CD1c-positive myeloid dendritic cell (primary cell): ENCODE data around the gene PTAR1.

Experiments
- DNase-seq: peaks from one replicate; pipeline ENCODE4 v3.0.0-alpha.2; 2016; ENCODE audit errors: extremely low spot score

Gene PTAR1

DNA sequence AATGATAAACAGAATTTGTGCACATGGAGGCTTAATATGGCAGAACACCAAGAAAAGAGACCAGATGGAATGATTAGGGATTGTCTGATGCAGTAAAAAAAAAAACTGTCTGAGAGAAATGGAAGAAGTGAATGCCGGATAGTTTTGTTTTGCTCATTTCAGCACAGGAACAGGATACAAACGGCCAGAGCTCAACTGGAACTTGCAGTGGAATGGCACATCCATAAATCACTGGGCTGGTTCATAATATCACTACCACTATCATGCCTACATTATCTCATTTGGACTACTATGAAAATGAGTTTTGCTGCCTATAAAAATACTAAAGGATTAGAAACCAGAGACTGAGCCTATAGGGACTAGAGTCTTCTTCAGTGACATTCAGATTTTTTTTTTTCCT is 9.7 kb downstream of the PTAR1 start:
- DNase-seq: no peak

DNA sequence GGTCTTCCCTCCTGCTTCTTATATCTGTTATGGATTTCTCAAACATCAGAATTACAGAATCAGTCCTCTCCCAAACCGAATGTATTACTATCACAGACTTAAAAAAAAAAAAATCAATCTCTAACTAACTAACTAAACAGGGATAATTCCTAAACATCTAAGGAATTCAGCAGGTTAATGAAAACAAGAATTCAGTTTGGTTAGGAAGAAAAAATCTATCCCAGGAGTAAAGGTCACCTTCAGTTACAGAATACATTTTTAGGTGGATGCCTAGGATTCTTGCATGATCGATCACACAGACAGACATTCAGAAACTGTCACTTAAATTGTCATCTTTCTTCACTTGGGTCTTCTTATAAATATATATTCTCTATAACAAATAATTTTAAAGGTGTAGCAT is 11.5 kb downstream of the PTAR1 start:
- DNase-seq: no peak

DNA sequence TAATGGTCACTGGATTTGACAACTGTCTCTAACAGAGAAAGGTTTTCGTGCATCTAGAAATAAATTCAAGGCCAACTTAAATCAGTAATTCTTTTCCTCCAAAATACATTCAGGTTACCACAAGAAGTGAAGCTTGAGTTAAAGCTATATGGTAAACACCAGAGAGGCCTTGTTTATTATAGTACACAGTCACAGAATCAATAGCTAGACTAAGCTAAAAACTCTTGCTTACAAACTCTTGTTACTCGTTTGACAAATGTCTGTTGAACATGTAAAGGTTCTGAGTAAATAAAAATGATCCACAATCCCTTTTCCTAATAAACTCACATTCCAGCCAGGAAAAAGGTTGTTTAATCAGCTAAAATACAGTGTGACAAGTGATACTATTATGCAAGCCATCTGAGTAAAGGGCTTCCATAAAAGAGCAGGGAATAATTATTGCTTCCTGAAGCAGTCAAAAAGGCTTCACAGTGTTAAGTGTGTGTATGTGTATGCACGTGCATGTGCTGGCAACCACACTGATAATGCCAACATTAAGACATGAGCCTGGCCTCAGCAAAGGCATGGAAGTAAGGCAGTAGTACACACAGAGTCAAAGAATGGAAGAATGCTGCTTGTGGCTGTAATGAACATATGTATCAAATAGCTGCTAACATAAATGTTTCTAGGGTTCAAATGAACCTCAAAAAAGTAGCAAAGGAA is 12.8 kb downstream of the PTAR1 start:
- DNase-seq: no peak

DNA sequence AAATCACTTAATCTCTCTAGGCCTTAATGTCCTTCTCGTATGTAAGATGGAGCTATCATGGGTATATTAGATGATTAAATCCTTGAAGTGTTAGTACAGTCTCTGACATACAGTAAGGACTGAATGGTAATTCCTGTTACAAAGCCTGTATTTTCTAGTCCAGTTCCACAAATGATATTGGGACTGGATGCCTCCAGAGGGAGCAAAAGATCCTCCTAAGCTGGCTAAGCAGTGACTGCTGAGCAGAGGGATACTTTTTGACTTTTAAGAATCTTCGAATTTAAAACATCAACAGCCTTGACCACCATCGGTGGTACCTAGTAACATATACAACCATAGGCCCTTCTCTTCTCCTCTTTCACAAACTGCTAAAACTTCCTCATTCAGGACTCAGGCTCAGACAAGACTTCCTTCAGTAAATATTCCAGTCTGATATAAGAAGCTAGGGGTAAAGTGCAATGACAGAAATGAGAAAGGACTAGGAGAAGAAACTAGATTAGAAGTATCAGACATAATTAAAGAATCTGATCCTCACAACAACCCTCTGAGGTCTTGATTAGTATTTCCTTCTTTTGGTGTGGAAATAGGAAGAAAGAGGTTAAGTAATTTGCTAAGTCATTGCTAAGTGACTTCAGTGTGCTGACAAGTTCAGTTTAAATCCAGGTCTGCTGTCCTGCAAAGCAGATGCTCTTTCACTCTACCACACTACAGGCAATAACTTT is 13.9 kb downstream of the PTAR1 start:
- peak; percentile 21 for DNase-seq

DNA sequence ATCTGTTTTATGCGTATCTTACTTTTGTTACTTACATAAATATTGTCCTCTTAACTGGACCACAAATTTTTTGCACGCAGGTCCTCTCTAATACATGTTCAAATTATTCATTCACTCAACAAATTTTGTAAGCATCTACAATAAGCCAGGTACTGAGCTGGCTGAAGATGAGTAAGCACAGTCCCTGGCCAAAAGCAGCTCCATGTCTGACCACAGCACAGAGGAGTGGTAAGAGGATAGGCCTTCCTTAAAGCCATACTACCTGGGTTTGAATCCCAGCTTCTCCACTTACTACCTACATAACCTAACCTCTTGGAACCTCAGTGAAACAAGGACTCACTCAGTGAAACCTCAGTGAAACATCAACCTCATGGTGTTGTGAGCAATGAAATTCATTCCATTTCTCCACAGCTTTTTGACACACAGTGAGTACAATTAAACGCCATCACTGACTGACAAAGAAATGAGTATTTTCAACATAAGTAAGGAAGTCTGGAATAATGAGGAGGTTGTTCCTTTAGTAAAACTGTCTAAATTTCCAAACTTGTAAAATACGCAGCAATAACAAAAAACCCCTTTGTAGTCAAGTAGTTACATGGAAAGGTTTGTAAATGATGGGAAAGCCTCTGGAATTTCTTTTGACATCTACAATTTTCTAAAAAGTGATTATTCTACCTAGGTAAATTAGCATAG is 15.0 kb downstream of the PTAR1 start:
- no peak for DNase-seq

DNA sequence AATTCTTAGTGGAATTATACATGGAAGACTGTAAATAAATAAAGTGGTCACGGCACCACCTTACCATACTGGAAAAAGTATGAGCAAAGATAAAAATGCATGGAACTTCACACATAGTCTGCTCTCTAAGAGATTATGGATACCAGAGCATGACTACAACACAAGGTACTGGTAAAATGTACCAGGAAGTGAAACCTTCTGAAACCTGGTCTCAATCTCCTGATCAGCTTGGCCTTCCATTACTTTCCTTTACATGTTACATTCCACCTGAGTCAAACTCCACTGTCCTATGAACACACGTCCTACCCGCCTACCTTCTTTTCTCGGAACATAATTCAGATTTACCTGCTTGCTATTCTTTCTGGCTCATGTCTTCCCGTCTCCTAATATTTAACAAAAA is 15.9 kb downstream of the PTAR1 start:
- no peak for DNase-seq

DNA sequence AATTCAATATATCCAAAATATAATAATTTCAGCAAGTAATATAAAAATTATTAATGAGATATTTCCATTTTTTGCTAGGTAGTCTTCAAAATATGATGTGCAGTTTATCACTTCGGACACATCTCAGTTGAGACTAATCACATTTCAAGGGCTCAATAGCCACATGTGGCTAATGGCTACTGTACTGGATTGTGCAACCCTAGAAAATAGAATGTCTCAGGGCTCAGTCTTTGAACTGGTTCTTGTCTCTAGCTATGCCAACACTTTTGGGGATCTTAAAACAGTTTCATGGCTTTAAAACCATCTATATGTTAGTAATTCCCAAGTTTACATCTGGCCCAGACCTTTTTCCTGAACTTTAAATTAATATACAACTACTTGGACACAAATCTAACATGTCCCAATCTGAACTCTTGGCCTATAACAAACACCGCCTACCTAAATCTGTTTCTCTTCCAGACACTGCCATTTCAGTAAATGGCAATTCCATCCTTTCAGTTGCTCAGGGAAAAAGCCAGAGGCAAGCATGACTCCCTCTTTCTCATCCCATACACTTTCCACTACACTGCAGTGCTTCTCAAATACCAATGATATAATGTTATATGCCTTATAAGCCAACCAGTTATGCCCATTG is 18.8 kb downstream of the PTAR1 start:
- no peak for DNase-seq

DNA sequence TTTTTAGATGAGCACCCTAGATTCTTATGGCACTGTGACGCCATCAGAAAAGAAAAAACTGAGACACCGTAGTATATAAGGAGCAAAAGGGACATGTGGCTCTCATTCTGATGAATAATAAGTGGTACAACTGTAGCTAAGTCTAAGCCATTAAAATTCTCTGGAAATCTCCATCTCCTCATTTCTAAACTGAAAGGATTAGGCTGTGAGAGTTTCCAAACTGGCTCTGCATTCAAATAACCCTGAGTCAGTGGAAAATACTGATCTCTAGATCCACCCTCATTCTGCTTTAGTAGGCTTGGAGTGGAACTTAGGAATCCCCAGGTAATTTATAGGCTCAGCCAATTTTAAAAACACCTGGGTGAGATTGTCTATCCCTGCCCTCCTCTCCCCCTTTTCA is 28.5 kb downstream of the PTAR1 start:
- no peak for DNase-seq

DNA sequence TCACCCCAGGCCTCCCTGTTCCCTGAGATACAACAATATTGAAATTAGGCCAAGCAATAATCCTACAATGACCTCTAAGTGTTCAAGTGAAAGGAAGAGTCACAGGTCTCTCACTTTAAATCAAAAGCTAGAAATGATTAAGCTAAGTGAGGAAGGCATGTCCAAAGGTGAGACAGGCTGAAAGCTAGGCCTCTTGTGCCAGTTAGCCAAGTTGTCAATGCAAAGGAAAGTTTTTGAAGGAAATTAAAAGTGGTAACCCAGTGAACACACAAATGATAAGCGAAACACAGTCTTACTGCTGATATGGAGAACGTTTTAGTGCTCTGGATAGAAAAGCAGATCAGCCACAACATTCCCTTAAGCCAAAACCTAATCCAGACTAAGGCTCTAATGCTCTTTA is 39.8 kb downstream of the PTAR1 start:
- DNase-seq: no peak

DNA sequence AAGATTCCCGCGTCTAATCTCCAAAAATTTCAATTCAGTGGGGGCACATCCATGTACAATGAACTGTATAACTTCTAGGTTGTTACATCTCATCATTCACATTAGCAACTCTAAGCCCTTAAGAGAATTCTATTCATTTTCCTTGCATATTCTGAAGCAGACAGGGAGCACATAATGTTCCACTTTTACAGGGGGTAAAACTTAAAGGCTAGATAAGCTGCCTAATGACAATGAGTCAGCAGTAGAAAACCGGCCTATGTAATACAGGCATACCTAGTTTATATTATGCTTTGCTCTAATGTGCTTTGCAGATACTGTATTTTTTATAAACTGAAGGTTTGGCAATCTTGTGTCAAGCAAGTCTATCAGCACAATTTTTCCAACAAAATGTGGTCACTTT is 40.4 kb downstream of the PTAR1 start:
- DNase-seq: no peak

DNA sequence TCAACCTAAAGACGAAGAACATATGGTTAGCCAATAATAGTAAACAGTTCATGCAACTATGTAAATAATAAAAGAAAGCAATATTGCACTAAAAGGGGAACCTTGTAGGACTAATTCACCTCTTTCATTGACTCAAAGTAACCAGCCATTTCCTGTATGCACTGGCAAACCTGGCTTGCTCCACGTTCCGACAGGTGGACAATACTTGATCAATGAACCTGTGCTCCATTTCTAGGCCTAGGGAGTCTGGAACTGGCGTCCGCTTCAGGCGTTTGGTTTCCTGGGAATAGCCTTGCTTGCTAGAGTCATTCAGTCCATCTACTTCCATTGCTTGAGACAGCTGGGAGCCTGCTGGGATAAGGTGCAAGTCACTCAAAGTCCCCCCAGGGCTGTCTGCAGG is 41.6 kb downstream of the PTAR1 start:
- DNase-seq: no peak

DNA sequence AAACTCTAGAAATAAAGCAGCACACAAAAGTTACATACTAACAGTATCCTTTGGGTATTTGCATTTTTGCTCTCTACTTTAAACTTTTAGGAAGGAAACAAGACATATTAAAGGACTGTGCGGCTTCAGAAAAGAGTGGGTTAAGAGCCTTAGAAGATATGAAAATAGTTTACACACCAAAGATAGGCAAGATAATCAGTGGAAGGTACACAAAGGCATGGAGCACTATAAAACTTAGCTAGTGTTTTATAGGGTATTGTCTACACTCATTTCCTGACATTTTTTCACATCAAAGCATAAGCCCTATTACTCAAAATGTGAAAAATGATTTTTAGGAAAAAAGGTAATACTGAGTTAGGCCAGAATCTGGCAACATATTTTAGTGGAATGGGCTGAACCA is 44.0 kb downstream of the PTAR1 start:
- DNase-seq: no peak

DNA sequence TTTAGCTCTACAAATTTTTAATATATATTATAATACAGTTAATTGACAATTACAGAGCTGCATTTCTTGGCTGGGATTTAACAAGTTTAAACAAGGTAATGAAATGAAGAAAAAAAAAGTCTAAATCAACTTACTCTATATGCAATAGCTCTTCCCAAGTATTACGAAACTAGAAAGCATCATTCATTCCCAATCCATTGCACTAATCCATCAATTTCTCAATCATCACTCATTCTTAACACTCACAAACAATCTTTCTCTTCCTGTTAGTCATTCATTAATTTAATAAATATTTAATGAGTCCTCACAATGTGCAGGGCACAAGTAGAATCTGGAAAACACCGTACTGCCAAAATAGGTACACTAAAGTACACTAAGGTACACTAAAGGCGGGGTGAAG is 44.7 kb downstream of the PTAR1 start:
- no peak for DNase-seq

DNA sequence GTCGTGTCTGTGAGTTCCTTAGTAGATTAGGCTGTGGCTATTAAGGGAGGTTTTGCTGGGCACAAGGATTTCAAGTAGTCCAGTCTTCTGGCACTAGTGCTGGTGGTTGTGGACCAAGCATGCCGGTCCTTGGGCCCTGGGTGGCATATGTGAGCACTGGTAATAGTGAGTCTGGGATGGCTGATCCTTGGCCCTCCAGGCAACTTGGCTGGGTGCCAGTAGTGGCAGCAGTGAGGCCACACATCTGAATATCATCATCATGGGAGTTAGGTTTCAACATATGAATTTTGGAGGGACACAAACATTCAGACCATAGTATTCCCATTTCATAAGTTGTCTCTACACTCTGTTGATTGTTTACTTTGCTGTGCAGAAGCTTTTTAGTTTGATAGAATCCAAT is 62.3 kb downstream of the PTAR1 start:
- no peak for DNase-seq

DNA sequence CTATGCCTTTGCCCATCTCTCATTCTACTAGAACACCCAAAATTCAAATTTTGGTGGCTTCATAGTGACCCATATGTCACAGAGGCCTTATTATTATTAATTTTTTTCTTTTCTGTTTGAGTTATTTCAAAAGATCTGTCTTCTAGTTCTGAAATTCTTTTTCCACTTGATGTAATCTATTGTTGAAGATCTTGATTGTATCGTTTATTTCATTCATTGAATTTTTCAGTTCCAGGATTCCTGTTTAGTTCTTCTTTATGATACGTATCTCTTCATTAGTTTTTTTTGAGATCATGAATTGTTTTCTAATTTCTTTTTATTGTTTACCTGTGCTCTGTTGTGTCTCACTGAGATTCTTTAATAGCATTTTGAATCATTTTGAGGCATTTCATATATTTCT is 63.0 kb downstream of the PTAR1 start:
- DNase-seq: no peak

DNA sequence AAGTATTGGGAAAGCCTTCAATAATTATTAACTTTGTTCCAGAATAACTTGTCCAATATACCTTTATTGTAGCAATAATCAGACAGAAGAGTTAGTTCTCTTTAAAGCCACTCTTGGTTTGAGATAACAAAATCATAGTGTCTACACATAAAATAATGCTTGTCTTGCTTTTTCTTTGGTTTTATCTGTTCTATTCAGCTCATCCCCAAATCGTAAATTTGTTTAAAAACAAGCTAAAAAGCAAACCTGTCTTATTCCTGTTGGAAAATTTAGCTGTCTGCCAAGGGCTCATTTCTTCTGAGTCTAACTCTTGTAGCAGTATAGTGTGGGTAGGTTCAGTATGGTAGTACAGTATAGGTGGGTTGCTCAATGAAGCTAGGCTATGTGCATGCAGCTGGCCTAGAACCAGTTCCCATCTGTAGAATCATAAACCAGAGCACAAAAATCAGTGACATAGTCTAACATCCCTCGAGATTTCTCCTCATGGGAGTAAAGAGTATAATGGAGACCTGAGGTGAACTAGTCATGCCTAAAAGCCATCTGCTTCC is 69.7 kb downstream of the PTAR1 start:
- DNase-seq: no peak

DNA sequence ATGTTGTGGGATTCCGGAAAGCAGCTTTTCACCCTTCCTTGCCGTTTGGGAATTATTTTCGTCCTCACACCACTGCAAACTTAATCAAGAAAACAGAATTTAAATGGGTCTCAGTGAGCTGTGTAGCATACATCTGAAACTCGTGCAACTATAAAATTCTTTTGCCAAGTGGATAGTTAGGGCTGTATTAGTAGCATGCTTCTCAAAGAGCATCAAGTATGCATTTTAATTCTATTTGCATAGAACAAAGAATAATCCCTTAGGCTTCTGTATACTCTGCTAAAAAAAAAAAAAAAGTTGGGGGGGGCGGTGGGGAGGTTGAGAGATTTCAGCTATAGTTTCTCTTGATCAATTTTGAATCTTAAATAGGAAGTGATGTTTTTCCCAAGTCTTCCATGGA is 75.9 kb downstream of the PTAR1 start:
- DNase-seq: no peak

DNA sequence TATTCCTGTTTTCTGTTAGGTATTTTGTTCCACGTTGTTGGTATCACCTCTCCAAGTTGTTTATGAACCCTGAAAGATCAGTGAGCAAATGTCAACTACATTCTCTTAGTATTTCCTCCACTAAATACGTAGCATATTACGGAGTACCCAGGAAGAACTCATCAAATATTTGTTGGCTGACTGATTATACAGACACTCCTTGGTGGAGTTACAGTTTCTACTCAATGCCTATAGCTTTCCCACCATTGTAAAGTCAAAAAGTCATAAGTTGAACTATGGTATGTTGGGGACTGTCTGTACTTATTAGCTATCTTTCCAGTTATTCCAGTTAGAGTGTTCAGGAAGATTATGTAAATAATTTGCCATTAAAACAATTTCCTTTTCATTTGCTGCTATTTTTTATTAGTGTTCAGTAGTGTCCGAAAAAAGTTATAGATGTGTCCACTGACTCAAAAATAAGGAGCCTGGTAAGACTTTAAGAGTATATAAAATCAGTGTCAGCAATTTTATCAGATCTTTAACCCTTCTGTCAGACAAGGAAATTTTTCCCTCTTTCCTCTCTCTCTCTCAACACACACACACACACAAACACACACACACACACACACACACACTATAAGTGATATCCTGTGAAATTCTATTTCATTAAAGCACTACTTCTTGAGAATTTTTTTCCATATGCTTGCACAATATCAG is 80.8 kb downstream of the PTAR1 start:
- no peak for DNase-seq

DNA sequence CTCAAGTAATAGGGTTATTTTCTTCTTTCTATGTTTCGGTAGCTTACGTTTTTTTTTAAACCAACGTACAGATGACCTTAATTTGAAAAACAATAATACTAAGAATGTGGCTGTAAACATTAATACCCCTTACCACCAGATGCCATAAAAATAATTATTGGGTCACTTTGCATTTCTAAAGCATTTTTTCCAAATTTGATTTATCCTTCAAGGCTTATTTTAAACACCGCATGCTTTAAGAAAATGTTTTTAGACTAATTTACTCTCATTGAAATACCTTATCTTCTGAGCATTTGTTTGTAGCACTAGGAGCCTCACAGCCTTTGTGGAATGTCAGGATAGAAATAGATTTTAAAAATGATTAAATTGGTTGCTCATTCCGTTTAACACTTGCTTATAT is 81.9 kb downstream of the PTAR1 start:
- DNase-seq: no peak

DNA sequence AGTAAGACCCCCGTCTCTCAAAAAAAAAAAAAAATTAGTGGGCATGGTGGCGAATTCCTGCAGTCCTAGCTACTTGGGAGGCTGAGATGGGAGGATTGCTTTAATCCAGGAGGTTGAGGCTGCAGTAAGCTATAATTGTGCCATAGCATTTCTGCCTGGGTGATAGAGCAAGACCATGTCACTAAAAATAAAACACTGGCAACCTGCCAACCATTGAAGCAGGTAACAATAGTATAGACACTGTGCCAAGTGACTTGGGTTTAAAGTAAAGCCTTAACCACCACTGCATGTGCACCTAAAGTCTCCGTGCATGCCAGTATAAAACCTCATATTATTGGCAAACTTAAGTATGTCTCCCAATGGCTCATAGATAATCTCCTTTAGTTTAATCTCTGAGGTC is 84.2 kb downstream of the PTAR1 start:
- DNase-seq: no peak

DNA sequence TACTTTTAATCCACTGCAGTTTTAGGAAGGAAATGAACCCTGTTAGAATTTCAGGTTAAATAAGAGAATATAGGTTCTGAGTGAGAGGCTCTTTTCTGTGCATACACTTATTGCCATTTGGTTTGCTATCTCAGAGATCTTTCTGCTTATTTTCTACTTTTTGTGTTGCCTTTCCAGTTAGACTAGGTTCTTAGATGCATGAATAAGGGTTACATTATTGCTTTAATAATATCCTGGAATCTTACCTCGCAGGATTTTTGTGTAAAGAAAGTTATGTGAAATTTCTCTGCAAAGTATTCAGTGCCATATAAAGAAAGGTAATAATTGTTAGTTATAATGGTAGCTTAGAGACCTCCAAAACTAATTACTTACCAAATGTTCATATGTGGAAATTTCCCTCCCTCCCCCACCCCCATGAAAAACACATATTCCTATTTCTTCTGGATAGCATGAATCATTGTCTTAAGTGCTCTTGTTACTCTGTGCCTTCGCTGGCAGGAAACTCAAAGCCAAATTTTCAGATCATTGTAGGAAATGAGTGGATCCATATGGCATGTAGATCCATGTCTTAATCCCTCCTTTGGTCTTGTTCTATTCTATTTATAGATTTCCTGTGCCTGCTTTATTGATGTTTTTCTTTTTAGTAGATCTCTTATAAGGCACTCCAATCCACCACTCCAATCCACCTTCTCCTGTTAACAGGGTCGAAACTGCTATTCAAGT is 84.9 kb downstream of the PTAR1 start:
- no peak for DNase-seq
